ENCODE results near the gene DOCK2.
A peak's percentile ranks its signal among the peaks of the same experiment; 100 is the strongest.

Gene DOCK2

DNA sequence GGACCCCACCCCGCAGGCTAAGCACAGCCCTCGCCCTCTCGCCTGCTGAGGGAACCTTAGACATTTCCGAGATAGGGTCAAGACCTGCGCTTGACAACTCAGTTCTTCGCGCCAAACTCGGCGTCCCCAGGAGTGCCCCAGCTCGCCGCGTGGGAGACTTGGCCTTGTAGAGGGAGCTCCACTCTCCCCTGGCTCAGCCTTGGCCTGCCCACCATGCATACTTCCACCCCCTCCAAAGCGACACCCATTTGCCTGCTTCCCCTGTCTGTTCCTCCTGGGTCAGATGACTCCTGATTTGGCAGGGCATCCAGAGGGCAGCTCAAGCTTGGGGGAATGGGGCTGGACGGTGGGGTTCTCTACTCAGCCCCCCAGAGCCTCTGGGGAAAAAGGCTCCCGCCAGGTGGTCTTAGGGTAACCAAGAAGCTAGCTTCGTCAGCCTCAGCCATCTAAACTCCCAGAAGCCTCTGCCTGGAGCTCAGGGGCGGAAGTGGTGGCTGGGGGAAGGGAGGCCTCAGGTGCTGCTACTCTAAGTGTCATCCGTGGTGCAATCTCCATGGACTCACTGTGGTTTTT, 560 bp downstream of the DOCK2 start:
- H3K36me3 ChIP-seq (ENCODE audit: control insufficient read depth, insufficient read depth, low read length) = no peaks in the 10 kb centered on the region
- H3K27ac ChIP-seq (ENCODE audit: low read depth, low read length) = no peak overlapping the region

DNA sequence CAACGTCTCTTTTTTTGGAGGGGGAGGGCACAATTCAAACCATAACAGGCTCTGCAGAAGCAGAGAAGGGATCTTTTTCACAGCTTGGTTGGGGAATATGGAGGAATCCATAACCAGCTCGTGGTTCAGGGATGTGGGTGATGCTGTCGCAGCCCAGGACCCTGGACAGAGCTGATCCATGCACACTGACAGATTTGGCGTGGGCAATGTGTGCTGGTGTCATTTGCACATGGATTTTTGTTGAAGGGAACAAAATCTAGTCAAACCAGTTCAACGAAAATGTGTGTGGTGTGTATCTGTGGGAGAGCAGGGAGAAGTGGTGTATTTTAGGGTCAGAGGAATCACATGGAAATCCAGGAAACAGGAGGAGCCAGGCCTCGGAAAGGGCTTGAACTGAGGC, 4.2 kb downstream of the DOCK2 start:
- Histone ChIP-seq H3K9ac (ENCODE audit: low read length) (no peak overlapping the region), H3K36me3 (ENCODE audit: control insufficient read depth, insufficient read depth, low read length) (no peaks in the 10 kb centered on the region), H3K27ac (ENCODE audit: low read depth, low read length) (no peak overlapping the region), H3K4me3 (ENCODE audit: low read depth, low read length) (no peak overlapping the region), H3K27me3 (ENCODE audit: control insufficient read depth, insufficient read depth, low read length) (peaks cover 18% of the 10 kb centered on the region), H3K4me1 (ENCODE audit: control insufficient read depth, insufficient read depth, low read length) (0 out of 2 replicates have a peak, but pooled peaks cover 3% of the 10 kb centered on the region), H3K9me3 (ENCODE audit: control insufficient read depth, insufficient read depth, low read depth, low read length) (peaks cover 9% of the 10 kb centered on the region; the same call in 1 of the 2 replicates)

More for the DNA sequence above, 560 bp downstream of the DOCK2 start:
- Histone ChIP-seq H3K4me3 (ENCODE audit: low read depth, low read length) (peak overlapping the region; percentile 73), H3K4me1 (ENCODE audit: control insufficient read depth, insufficient read depth, low read length) (0 out of 2 replicates have a peak, but pooled peaks cover 3% of the 10 kb centered on the region), H3K9ac (ENCODE audit: low read length) (no peak overlapping the region), H3K27me3 (ENCODE audit: control insufficient read depth, insufficient read depth, low read length) (peaks cover 22% of the 10 kb centered on the region), H3K9me3 (ENCODE audit: control insufficient read depth, insufficient read depth, low read depth, low read length) (peaks cover 9% of the 10 kb centered on the region; the same call in 1 of the 2 replicates)

DNA sequence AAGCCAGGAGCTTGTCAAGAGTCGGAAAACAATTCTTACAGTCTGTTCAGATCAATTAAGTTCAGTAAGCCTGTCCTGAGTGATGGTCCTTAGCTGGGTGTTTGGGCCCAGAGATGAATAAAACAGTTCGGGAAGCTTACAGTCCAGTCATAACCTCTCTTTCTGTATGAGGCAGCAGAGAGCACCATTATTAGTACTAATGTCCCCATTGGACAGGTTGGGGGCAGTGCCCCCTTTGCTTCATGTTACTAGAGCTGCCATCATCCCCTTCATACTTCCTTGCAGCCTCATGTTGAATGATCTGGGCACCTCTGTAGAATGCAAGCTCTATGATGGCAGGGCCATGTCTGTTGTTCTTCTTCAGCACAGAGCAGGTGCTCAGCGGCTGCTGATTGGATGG, 9.8 kb downstream of the DOCK2 start:
- H3K9ac ChIP-seq (ENCODE audit: low read length) = no peak overlapping the region
- H3K27me3 ChIP-seq (ENCODE audit: control insufficient read depth, insufficient read depth, low read length) = no peaks in the 10 kb centered on the region
- H3K9me3 ChIP-seq (ENCODE audit: control insufficient read depth, insufficient read depth, low read depth, low read length) = no peaks in the 10 kb centered on the region
- H3K27ac ChIP-seq (ENCODE audit: low read depth, low read length) = no peak overlapping the region
- H3K4me3 ChIP-seq (ENCODE audit: low read depth, low read length) = no peak overlapping the region
- H3K36me3 ChIP-seq (ENCODE audit: control insufficient read depth, insufficient read depth, low read length) = no peaks in the 10 kb centered on the region
- H3K4me1 ChIP-seq (ENCODE audit: control insufficient read depth, insufficient read depth, low read length) = peaks cover 11% of the 10 kb centered on the region

DNA sequence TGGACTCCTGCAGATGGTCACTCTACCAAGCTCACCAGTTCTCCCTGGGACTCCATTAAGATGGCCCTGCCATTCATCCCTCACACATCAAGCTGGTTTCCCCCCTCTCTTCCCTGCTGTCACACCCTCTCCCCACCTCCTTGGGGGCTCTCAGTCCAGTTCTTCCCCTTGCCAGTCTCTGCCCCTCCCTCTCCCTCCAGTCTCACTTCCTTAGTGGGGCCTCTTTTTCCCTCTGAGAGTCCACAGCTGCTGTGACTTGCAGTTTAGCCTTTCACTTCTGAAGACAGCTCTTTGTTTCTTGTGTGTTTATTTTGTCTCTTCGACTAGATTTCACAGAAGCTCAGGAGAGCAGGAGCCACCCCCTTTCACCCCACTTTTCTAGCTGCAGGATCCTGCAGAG, 10.5 kb downstream of the DOCK2 start:
- Histone ChIP-seq H3K27me3 (ENCODE audit: control insufficient read depth, insufficient read depth, low read length) (no peaks in the 10 kb centered on the region), H3K9me3 (ENCODE audit: control insufficient read depth, insufficient read depth, low read depth, low read length) (no peaks in the 10 kb centered on the region), H3K4me3 (ENCODE audit: low read depth, low read length) (no peak overlapping the region), H3K36me3 (ENCODE audit: control insufficient read depth, insufficient read depth, low read length) (no peaks in the 10 kb centered on the region), H3K4me1 (ENCODE audit: control insufficient read depth, insufficient read depth, low read length) (peaks cover 11% of the 10 kb centered on the region), H3K27ac (ENCODE audit: low read depth, low read length) (no peak overlapping the region), H3K9ac (ENCODE audit: low read length) (no peak overlapping the region)

DNA sequence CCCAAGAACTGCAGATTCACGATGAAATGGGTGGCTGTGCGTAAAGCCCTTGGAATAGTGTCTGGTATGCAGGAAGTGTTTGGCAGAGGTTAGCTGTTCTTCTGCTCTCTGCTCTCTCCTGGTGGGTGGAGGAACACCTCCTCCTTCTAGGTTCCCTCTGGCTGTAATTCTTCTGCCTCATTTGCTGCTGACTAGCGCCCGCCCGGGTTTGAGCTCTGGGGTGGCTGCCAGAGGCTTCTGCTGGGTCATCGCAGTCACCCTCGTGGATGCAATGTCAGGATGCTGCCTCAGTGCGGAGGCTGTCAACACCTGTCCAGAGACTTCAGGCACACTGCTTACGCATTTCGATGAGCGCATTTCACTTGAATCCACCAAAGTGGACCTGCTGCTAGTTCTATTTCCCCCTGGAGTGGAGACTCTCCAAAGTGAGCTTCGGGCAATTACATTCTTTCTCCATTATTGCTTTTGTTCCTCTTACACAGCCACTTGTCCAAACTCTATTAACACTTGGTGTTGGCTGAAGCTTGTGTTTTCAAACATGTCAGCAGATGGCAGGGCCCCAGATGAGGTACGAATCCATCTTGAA, 11.7 kb downstream of the DOCK2 start:
- H3K36me3 ChIP-seq (ENCODE audit: control insufficient read depth, insufficient read depth, low read length) = no peaks in the 10 kb centered on the region
- H3K4me3 ChIP-seq (ENCODE audit: low read depth, low read length) = no peak overlapping the region
- no peaks in the 10 kb centered on the region for H3K27me3 ChIP-seq (ENCODE audit: control insufficient read depth, insufficient read depth, low read length)
- H3K9me3 ChIP-seq (ENCODE audit: control insufficient read depth, insufficient read depth, low read depth, low read length) = no peaks in the 10 kb centered on the region
- H3K4me1 ChIP-seq (ENCODE audit: control insufficient read depth, insufficient read depth, low read length) = peaks cover 11% of the 10 kb centered on the region
- H3K27ac ChIP-seq (ENCODE audit: low read depth, low read length) = no peak overlapping the region
- H3K9ac ChIP-seq (ENCODE audit: low read length) = no peak overlapping the region

DNA sequence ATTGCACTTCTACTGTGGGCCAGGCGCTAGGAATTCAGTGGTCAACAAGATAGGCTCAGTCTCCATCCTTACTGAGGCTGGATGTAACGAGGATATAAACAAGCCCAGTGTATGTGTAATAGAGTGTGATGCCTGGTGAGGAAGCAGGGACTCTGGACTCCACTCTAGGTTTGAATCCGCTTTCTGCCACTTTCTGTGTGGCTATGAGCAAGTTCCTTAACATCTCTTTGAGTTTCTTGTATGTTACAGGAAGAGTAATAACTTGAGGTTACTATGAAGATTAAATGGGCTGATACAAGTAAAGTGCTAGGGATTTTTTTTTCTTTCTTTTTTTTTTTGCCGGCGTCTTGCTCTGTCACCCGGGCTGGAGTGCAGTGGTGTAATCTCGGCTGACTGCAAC, 12.4 kb downstream of the DOCK2 start:
- no peak overlapping the region for H3K27ac ChIP-seq (ENCODE audit: low read depth, low read length)
- no peaks in the 10 kb centered on the region for H3K9me3 ChIP-seq (ENCODE audit: control insufficient read depth, insufficient read depth, low read depth, low read length)
- no peak overlapping the region for H3K9ac ChIP-seq (ENCODE audit: low read length)
- no peak overlapping the region for H3K4me3 ChIP-seq (ENCODE audit: low read depth, low read length)
- H3K4me1 ChIP-seq (ENCODE audit: control insufficient read depth, insufficient read depth, low read length) = peaks cover 11% of the 10 kb centered on the region
- no peaks in the 10 kb centered on the region for H3K27me3 ChIP-seq (ENCODE audit: control insufficient read depth, insufficient read depth, low read length)
- H3K36me3 ChIP-seq (ENCODE audit: control insufficient read depth, insufficient read depth, low read length) = no peaks in the 10 kb centered on the region

DNA sequence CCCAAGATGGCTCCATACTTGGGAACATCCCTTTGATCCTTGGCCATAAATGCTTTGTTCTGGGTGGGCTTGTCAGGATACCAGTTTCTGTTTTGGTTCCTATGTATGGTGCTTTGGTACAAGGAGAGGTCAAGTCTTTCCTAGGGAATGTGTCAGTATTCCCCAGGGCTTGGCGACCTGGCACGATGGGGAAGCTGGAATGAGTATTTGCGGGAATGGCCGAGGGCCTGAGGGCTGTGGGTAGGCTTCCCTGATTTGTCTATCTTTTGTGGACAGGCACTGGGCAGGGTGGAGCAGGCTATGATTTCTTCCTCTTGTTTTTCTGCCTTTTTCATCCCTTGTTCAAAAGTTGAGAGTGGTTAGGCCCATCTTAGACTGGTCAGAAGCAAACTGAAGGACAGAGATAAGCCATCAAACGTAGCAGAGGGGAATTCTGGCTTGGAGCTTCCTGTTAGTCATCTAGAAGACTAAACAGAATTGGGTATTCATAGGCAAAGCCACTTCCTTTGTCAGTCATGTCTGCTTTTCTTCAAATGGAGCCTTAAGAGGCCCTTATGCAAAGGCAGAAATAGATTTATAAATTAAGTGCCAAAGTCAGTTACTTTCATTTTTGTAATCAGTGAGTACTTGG, 13.7 kb downstream of the DOCK2 start:
- Histone ChIP-seq H3K27me3 (ENCODE audit: control insufficient read depth, insufficient read depth, low read length) (no peaks in the 10 kb centered on the region), H3K9ac (ENCODE audit: low read length) (no peak overlapping the region), H3K9me3 (ENCODE audit: control insufficient read depth, insufficient read depth, low read depth, low read length) (no peaks in the 10 kb centered on the region), H3K4me1 (ENCODE audit: control insufficient read depth, insufficient read depth, low read length) (peaks cover 11% of the 10 kb centered on the region), H3K4me3 (ENCODE audit: low read depth, low read length) (no peak overlapping the region), H3K36me3 (ENCODE audit: control insufficient read depth, insufficient read depth, low read length) (no peaks in the 10 kb centered on the region), H3K27ac (ENCODE audit: low read depth, low read length) (no peak overlapping the region)

DNA sequence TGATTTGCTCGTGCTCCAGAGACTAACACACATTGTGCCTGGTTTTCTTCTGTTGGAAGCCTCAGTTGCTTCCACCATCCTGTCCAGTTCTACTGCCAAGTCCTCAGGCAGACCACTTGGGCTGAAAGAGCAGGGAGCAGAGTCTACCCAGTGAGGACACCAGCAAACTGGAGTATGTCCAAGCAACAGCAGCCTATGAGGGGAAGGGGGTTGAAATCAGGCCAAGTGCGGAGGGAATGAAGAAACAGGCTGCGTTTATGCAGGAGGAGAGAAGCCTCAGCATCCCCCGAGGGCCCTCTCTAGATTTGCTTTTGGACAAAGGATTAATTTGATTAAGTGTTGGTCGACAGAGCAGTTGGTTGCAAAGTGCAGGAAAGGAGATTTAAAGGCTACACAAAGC, 14.5 kb downstream of the DOCK2 start:
- Histone ChIP-seq H3K4me3 (ENCODE audit: low read depth, low read length) (no peak overlapping the region), H3K36me3 (ENCODE audit: control insufficient read depth, insufficient read depth, low read length) (no peaks in the 10 kb centered on the region), H3K27ac (ENCODE audit: low read depth, low read length) (no peak overlapping the region), H3K4me1 (ENCODE audit: control insufficient read depth, insufficient read depth, low read length) (peaks cover 11% of the 10 kb centered on the region), H3K9me3 (ENCODE audit: control insufficient read depth, insufficient read depth, low read depth, low read length) (no peaks in the 10 kb centered on the region), H3K9ac (ENCODE audit: low read length) (no peak overlapping the region), H3K27me3 (ENCODE audit: control insufficient read depth, insufficient read depth, low read length) (no peaks in the 10 kb centered on the region)

DNA sequence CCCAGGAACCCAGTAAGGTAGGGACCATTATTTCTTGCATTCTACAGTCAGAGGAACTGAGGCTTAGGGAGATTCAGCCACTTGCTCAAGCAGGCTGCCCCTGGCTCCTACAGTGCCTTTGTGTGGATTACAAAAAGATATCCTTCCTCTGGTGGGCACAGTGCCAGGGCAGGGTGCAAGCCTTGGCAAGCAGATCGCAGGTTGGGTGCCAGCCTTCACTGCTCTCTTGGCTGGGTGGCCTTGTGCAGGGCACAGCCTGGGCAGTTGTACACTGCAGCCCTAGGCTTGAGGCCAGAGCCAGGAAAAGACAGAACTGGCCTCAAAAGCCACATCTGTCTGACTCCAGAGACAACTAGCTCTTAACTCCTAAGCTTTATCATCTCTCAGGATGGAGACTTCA, 15.0 kb downstream of the DOCK2 start:
- Histone ChIP-seq H3K27ac (ENCODE audit: low read depth, low read length) (no peak overlapping the region), H3K4me3 (ENCODE audit: low read depth, low read length) (no peak overlapping the region), H3K9ac (ENCODE audit: low read length) (no peak overlapping the region), H3K27me3 (ENCODE audit: control insufficient read depth, insufficient read depth, low read length) (no peaks in the 10 kb centered on the region), H3K9me3 (ENCODE audit: control insufficient read depth, insufficient read depth, low read depth, low read length) (no peaks in the 10 kb centered on the region), H3K36me3 (ENCODE audit: control insufficient read depth, insufficient read depth, low read length) (no peaks in the 10 kb centered on the region), H3K4me1 (ENCODE audit: control insufficient read depth, insufficient read depth, low read length) (peaks cover 11% of the 10 kb centered on the region)

DNA sequence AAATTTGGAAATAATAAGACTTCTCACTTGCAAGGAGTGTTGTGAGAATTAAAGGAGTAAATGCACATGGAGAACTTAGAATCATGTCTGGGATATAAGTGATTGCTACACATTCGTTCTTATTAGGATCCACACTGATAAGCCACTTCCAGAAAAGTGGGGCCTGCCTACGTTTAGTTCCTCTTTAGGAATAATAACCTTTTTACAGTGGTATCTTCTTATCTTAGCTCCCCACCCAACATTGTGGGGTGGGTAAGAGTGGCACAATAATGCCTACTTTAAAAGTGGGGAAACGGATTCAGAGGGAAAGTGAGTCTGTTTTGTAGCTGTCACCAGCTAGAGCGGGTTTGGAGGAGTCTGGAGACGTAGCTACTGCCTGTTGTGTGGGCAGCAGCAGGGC, 16.0 kb downstream of the DOCK2 start:
- Histone ChIP-seq H3K9ac (ENCODE audit: low read length) (no peak overlapping the region), H3K4me1 (ENCODE audit: control insufficient read depth, insufficient read depth, low read length) (peaks cover 11% of the 10 kb centered on the region), H3K27ac (ENCODE audit: low read depth, low read length) (no peak overlapping the region), H3K9me3 (ENCODE audit: control insufficient read depth, insufficient read depth, low read depth, low read length) (no peaks in the 10 kb centered on the region), H3K27me3 (ENCODE audit: control insufficient read depth, insufficient read depth, low read length) (no peaks in the 10 kb centered on the region), H3K36me3 (ENCODE audit: control insufficient read depth, insufficient read depth, low read length) (no peaks in the 10 kb centered on the region), H3K4me3 (ENCODE audit: low read depth, low read length) (no peak overlapping the region)

DNA sequence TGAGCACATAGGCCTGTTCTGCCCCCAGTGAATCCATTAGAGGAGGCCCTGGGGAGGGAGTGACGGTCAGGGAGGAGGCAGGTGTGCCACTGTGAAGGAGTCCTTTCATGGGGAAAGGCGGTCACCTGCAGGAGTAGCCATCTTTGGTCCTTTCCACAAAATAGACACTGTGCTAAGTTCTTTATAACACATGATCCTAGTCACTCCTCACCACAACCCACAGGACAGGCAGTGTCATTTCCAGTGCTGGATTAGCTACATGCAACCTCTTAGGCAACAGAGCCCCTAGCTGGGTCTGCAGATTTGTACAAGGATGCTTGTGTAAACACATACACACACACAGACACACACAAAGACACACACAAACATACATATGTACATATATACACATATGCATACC, 18.3 kb downstream of the DOCK2 start:
- Histone ChIP-seq H3K36me3 (ENCODE audit: control insufficient read depth, insufficient read depth, low read length) (no peaks in the 10 kb centered on the region), H3K27me3 (ENCODE audit: control insufficient read depth, insufficient read depth, low read length) (no peaks in the 10 kb centered on the region), H3K9me3 (ENCODE audit: control insufficient read depth, insufficient read depth, low read depth, low read length) (no peaks in the 10 kb centered on the region)

More for the DNA sequence above, 18.3 kb downstream of the DOCK2 start:
- Histone ChIP-seq H3K4me3 (ENCODE audit: low read depth, low read length) (no peak overlapping the region), H3K27ac (ENCODE audit: low read depth, low read length) (no peak overlapping the region), H3K4me1 (ENCODE audit: control insufficient read depth, insufficient read depth, low read length) (peaks cover 11% of the 10 kb centered on the region), H3K9ac (ENCODE audit: low read length) (no peak overlapping the region)

Data from HUES6 (cell line).